Right atrium auricular region (tissue), 2 donors: ENCODE data around the gene FLOT2. TPM values are rescaled to one million over a fixed set of nuclear protein-coding genes. Genes with fewer than 3 reads are reported as not detected.
A peak's percentile ranks its signal among the peaks of the same experiment; 100 is the strongest.

ENCODE experiments used
- DNase-seq: peaks from one replicate; pipeline ENCODE4 v3.0.0-alpha.2; 2019; ENCODE audit warnings: low spot score
- H3K27ac ChIP-seq, 2 donors: fragments of 200-600 bp; sonication (generic); 1 replicate in 1 of 2; 2 replicates in 1 of 2; pipeline ENCODE4 v1.5.1; 2016 to 2019
- H3K27me3 ChIP-seq, 2 donors: fragments of 200-600 bp; sonication (generic); one replicate each; pipeline versions ENCODE4 v1.5.1 to v1.6.0; 2017 to 2019
- H3K36me3 ChIP-seq: fragments of 200-600 bp; sonication (generic); one replicate; pipeline ENCODE4 v1.5.1; 2016
- H3K4me1 ChIP-seq, 2 donors: fragments of 200-600 bp; sonication (generic); one replicate each; pipeline versions ENCODE4 v1.5.1 to v1.6.0; 2017 to 2019
- H3K4me3 ChIP-seq, 2 donors: fragments of 200-600 bp; sonication (generic); 1 replicate in 1 of 2; 2 replicates in 1 of 2; pipeline ENCODE4 v1.5.1; 2017 to 2019; ENCODE audit warnings: mild to moderate bottlenecking in 1 of 2, moderate library complexity in 1 of 2
- H3K9me3 ChIP-seq, 2 donors: fragments of 200-600 bp; sonication (generic); one replicate each; pipeline ENCODE4 v1.5.1; 2019
- total RNA-seq, 2 donors: library from RNA; depleted of rRNA; stranded (reverse); fragments of >200 nt; gene quantifications; one replicate each; pipeline ENCODE4 v1.1.0, GENCODE V29; 2016
- TF ChIP-seq, protein P1 (sequence below), 2 donors: fragments of 200-600 bp; sonication (generic); IDR thresholded peaks; one replicate each; pipeline ENCODE4 v1.5.1; 2019; ENCODE audit warnings: antibody characterized with exemption in 2 of 2

The FLOT2 gene
- total RNA-seq, 2 donors from 2014 or later: 52.8 to 57.7 TPM

DNA sequence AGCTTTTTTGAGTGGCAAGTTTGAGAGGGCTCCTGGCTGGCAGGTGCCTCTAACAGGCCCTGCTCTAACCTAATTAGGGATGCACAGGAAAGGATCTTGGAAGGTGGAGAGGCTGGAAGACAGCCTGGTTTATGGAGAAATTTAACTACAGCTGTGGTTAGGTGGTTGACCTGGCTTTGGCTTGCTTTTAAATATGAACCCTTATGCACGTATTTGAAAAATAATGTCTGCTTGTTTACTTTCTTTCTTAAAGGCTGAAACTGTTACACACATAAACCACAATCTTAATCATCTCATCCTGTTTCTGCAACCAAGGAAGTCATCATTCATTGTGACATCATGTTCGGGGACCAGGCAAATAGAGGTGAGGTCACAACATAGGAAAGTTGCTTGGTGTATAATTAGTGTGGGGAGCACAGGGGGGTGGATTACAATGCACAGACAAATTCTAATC lies 28.4 kb upstream of the FLOT2 start:
- Histone ChIP-seq H3K36me3 (peaks cover 44% of the 10 kb centered on the region), H3K27me3 (no peaks in the 10 kb centered on the region), H3K4me3 (no peak overlapping the region), H3K4me1 (peaks cover 0 to 26% of the 10 kb centered on the region in 2 donors), H3K27ac (no peak overlapping the region), H3K9me3 (peaks cover 0 to 6% of the 10 kb centered on the region in 2 donors)
- no peak for DNase-seq
- TF ChIP-seq, protein P1, sequence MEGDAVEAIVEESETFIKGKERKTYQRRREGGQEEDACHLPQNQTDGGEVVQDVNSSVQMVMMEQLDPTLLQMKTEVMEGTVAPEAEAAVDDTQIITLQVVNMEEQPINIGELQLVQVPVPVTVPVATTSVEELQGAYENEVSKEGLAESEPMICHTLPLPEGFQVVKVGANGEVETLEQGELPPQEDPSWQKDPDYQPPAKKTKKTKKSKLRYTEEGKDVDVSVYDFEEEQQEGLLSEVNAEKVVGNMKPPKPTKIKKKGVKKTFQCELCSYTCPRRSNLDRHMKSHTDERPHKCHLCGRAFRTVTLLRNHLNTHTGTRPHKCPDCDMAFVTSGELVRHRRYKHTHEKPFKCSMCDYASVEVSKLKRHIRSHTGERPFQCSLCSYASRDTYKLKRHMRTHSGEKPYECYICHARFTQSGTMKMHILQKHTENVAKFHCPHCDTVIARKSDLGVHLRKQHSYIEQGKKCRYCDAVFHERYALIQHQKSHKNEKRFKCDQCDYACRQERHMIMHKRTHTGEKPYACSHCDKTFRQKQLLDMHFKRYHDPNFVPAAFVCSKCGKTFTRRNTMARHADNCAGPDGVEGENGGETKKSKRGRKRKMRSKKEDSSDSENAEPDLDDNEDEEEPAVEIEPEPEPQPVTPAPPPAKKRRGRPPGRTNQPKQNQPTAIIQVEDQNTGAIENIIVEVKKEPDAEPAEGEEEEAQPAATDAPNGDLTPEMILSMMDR (IDR thresholded peaks at IDR 0.05): no peak

DNA sequence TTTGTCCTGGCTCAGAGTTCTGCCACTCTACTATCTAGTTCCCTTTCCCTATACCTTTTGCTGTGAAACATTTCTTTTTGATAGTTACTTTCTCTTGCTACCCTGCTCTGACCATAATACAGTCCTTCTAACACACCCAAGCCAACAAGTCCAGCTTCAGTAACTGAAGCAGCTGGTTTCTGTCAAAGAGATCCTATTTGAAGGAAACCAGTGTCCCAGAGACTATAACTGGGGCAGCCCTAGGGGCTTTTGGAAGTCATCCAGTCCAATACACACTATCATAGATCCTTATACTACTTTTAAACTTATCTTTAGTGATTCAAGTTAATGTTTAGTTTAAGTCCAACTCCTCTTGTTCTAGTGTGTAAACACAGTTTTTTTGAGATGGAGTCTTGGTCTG lies 22.7 kb upstream of the FLOT2 start:
- Histone ChIP-seq H3K27ac (no peak overlapping the region), H3K27me3 (no peaks in the 10 kb centered on the region), H3K4me1 (no peaks in the 10 kb centered on the region), H3K9me3 (no peaks in the 10 kb centered on the region), H3K36me3 (peaks cover 90% of the 10 kb centered on the region), H3K4me3 (no peak overlapping the region)
- TF ChIP-seq, protein P1 (IDR thresholded peaks at IDR 0.05): no peak
- DNase-seq: no peak

DNA sequence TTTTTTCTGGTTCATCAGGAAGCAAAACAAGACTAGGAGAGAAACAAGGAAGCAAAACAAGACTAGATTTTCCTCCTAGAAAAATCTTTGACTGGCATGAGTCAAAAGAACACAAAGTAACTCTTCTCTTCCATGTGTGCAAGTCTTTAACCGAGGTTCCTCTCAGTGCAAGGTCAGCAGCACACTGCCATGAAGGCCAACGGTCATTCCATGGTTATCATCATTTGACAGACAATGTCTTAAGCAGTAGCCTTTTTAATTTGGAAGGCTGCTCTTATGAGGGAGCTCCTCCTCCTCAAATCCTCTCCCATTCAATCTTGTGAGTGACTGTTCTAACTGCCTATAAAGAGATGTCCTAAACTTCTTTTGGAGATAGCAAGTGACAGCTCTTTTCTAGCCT lies 20.8 kb upstream of the FLOT2 start:
- TF ChIP-seq, protein P1 (IDR thresholded peaks at IDR 0.05): no peak
- peaks cover 98% of the 10 kb centered on the region for H3K36me3 ChIP-seq
- DNase-seq: no peak

DNA sequence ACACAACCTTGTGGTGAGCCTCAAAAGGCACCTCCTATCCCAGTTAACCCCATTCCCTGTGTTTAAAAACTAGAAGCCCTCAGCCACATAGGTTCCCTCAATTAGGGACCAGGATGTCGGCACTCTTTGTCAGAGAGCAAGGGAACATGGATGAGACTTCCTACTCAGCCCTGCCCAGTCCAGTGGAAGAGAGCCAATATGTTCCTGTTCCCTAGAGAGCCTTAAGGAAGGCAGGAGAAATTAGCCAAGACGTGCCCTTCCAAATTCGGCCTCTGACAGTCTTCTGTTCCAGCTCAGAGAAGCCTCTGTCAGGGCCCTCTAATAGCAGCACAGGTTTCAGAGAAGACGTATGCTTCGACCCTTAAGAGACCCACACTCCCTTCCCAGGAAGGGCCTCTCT lies 19.9 kb upstream of the FLOT2 start:
- H3K27ac ChIP-seq: no peak overlapping the region
- TF ChIP-seq, protein P1 (IDR thresholded peaks at IDR 0.05): no peak
- H3K4me1 ChIP-seq: no peaks in the 10 kb centered on the region
- DNase-seq: no peak
- no peak overlapping the region for H3K4me3 ChIP-seq
- no peaks in the 10 kb centered on the region for H3K27me3 ChIP-seq
- peaks cover 98% of the 10 kb centered on the region for H3K36me3 ChIP-seq
- no peaks in the 10 kb centered on the region for H3K9me3 ChIP-seq

More for the DNA sequence above, 20.8 kb upstream of the FLOT2 start:
- Histone ChIP-seq H3K4me3 (no peak overlapping the region), H3K27me3 (no peaks in the 10 kb centered on the region), H3K27ac (no peak overlapping the region), H3K4me1 (no peaks in the 10 kb centered on the region), H3K9me3 (no peaks in the 10 kb centered on the region)

DNA sequence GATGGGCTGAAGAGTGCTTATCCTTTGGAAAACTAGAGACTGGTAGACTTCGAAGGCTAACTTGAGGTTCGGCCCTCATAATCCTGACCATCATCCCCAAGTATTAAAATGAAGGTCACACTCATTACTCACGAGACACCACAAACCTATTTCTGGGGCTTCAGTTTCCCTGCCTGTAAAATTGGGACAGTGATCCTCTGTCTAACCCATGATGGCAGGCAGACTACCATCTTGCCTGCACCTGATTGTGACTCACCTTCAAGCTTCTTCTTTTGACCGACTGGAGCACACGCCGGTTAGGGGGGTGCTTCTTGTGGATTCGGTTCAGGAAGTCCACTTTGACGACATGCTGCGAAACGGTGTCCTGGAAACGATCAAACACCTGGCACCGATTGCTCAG lies 19.5 kb upstream of the FLOT2 start:
- Histone ChIP-seq H3K36me3 (peaks cover 98% of the 10 kb centered on the region), H3K9me3 (no peaks in the 10 kb centered on the region), H3K4me1 (no peaks in the 10 kb centered on the region), H3K27me3 (no peaks in the 10 kb centered on the region), H3K4me3 (no peak overlapping the region), H3K27ac (no peak overlapping the region)
- no peak for DNase-seq
- TF ChIP-seq, protein P1 (IDR thresholded peaks at IDR 0.05): no peak

DNA sequence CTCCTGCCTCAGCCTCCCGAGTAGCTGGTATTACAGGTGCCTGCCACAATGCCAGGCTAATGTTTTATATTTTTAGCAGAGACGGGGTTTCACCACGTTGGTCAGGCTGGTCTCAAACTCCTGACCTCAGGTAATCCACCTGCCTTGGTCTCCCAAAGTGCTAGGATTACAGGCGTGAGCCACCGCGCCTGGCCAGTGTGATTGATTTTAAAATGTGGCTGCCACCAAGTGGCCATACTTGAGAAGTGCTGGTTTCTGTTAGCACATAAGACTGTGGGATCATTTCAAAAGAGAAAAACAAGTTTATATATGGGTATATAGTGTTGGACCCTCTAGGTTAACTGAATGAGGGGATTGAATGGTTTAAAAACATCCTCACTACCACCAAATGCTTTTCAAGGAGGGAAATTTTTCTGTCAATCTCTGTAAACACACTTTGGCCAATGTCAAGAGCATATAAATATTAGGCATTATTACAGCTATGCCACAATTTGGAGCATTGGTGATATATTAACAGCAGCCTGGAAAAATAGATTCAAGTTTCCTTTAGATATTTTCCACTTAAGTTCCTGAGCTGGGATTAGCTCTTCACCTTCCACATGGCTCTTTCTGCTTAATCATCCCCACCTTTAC lies 18.9 kb upstream of the FLOT2 start:
- Histone ChIP-seq H3K27ac (no peak overlapping the region), H3K36me3 (peaks cover 98% of the 10 kb centered on the region), H3K27me3 (no peaks in the 10 kb centered on the region), H3K4me1 (no peaks in the 10 kb centered on the region), H3K4me3 (no peak overlapping the region), H3K9me3 (no peaks in the 10 kb centered on the region)
- TF ChIP-seq, protein P1 (IDR thresholded peaks at IDR 0.05): peak; percentile 44 to 75
- DNase-seq: no peak
